SH-SY5Y (cell line): ENCODE measurements around the gene OCA2.

Source experiments
- GATA2 ChIP-seq: IDR thresholded peaks from 2 replicates; pipeline ENCODE4 v1.6.1; 2011; ENCODE audit warnings: mild to moderate bottlenecking, low read depth, low read length
- GATA3 ChIP-seq: IDR thresholded peaks from 2 replicates; pipeline ENCODE4 v1.6.1; 2011; ENCODE audit warnings: low read depth, mild to moderate bottlenecking, low read length, moderate library complexity

- TF ChIP-seq GATA3, result no peak
- no peak for TF ChIP-seq GATA2
Measured at GRCh38 chr15:27843146-27843545, 256.0 kb downstream of the OCA2 start.
